IMR-90 (cell line): ENCODE data around the gene BTF3L4. TPM values are rescaled to one million over a fixed set of nuclear protein-coding genes. Genes with fewer than 3 reads are reported as not detected.

ENCODE experiments used
- ATAC-seq: fragments of 200-7000 bp; cut with Tn5 transposase; 2 replicates; pipeline ENCODE4 v1.9.1; 2020; ENCODE audit warnings: low read depth, mild to moderate bottlenecking, moderate library complexity
- BruUV-seq: library from RNA; stranded (reverse); fragments of 400-500 nt; replicated peaks from 2 replicates; lab custom pipeline; 2021; lab: Mats Ljungman, UMichigan
- CTCF ChIA-PET: fragments of 300-600 bp; formaldehyde crosslinking; extraction: SDS; loops from one replicate; lab custom pipeline; 2021; ENCODE audit warnings: antibody characterized with exemption; lab: Yijun Ruan, JAX
- POLR2A ChIA-PET: fragments of 300-600 bp; sonication (Branson Sonifier 250); formaldehyde crosslinking; loops from one replicate; lab custom pipeline; 2022; ENCODE audit warnings: antibody characterized with exemption; ENCODE audit not compliant: unreplicated experiment; lab: Charles Lee
- DNase-seq: peaks from one replicate; pipeline ENCODE4 v3.0.0; 2013
- H2AFZ ChIP-seq: replicated peaks from 2 replicates; pipeline ENCODE3; 2013; ENCODE audit warnings: low read length, mild to moderate bottlenecking; ENCODE audit not compliant: poor library complexity
- H2AK5ac ChIP-seq: 2 replicates; pipeline ENCODE4 v1.6.1; 2013; ENCODE audit warnings: low read depth, low read length, inconsistent platforms
- H2AK9ac ChIP-seq: replicated peaks from 2 replicates; pipeline ENCODE3; 2013; ENCODE audit warnings: mild to moderate bottlenecking, low read depth, low read length, moderate library complexity; ENCODE audit not compliant: poor library complexity
- H2BK120ac ChIP-seq: 2 replicates; pipeline ENCODE4 v1.6.1; 2013; ENCODE audit warnings: low read depth, low read length, inconsistent platforms
- H2BK15ac ChIP-seq: 3 replicates; pipeline ENCODE4 v1.6.1; 2013; ENCODE audit warnings: low read depth, low read length, inconsistent platforms
- H2BK20ac ChIP-seq: 2 replicates; pipeline ENCODE4 v1.6.1; 2013; ENCODE audit warnings: low read depth, mild to moderate bottlenecking, inconsistent platforms, low read length, moderate library complexity
- H2BK5ac ChIP-seq: 2 replicates; pipeline ENCODE4 v1.6.1; 2013; ENCODE audit warnings: mild to moderate bottlenecking, low read depth, low read length, inconsistent platforms; ENCODE audit not compliant: poor library complexity, severe bottlenecking
- H3K14ac ChIP-seq: replicated peaks from 2 replicates; pipeline ENCODE4 v1.6.1; 2013; ENCODE audit warnings: low read depth, low read length, inconsistent platforms
- H3K18ac ChIP-seq: 2 replicates; pipeline ENCODE4 v1.6.1; 2013; ENCODE audit warnings: low read depth, low read length, control low read depth
- H3K23ac ChIP-seq: 2 replicates; pipeline ENCODE4 v1.6.1; 2013; ENCODE audit warnings: low read depth, low read length, inconsistent platforms
- H3K27ac ChIP-seq: 2 replicates; pipeline ENCODE4 v1.5.1; 2013; ENCODE audit warnings: mild to moderate bottlenecking, control low read depth, low read length; ENCODE audit not compliant: insufficient read depth
- H3K27me3 ChIP-seq: 2 replicates; pipeline ENCODE4 v1.6.1; 2013; ENCODE audit warnings: low read length; ENCODE audit not compliant: control insufficient read depth, insufficient read depth
- H3K36me3 ChIP-seq: 2 replicates; pipeline ENCODE4 v1.6.1; 2013; ENCODE audit warnings: low read length, mixed read lengths; ENCODE audit not compliant: control insufficient read depth, insufficient read depth
- H3K4ac ChIP-seq: 2 replicates; pipeline ENCODE4 v1.6.1; 2013; ENCODE audit warnings: low read depth, low read length, inconsistent platforms
- H3K4me1 ChIP-seq: 2 replicates; pipeline ENCODE4 v1.6.1; 2013; ENCODE audit warnings: low read length, mixed read lengths; ENCODE audit not compliant: control insufficient read depth, insufficient read depth
- H3K4me2 ChIP-seq: 2 replicates; pipeline ENCODE4 v1.6.1; 2013; ENCODE audit warnings: low read depth, mild to moderate bottlenecking, control low read depth, low read length, moderate library complexity
- H3K4me3 ChIP-seq: 2 replicates; pipeline ENCODE4 v1.5.1; 2013; ENCODE audit warnings: low read depth, mild to moderate bottlenecking, control low read depth, low read length, moderate library complexity; ENCODE audit not compliant: insufficient read depth
- H3K56ac ChIP-seq: 2 replicates; pipeline ENCODE4 v1.6.1; 2013; ENCODE audit warnings: low read length, inconsistent platforms; ENCODE audit not compliant: insufficient read depth; ENCODE audit errors: extremely low read depth
- H3K79me1 ChIP-seq, 2 experiments: 2 replicates each; pipeline ENCODE4 v1.6.1; 2013; ENCODE audit warnings: low read length in 2 of 2, inconsistent platforms in 1 of 2, low read depth in 1 of 2
- H3K9ac ChIP-seq: 2 replicates; pipeline ENCODE4 v1.6.1; 2013; ENCODE audit warnings: low read depth, low read length, control low read depth
- H3K9me1 ChIP-seq: 2 replicates; pipeline ENCODE4 v1.6.1; 2013; ENCODE audit warnings: low read length, inconsistent platforms; ENCODE audit not compliant: insufficient read depth
- H3K9me3 ChIP-seq: 2 replicates; pipeline ENCODE4 v1.6.1; 2013; ENCODE audit warnings: low read length; ENCODE audit not compliant: control insufficient read depth, insufficient read depth
- H4K20me1 ChIP-seq: 2 replicates; pipeline ENCODE4 v1.6.1; 2013; ENCODE audit warnings: low read length, inconsistent platforms; ENCODE audit not compliant: insufficient read depth
- H4K5ac ChIP-seq: 2 replicates; pipeline ENCODE4 v1.6.1; 2013; ENCODE audit warnings: mild to moderate bottlenecking, low read depth, low read length, control low read depth
- H4K8ac ChIP-seq, 2 experiments: 2 replicates each; pipeline ENCODE4 v1.6.1; 2013; ENCODE audit warnings: low read depth in 2 of 2, low read length in 2 of 2, control low read depth in 1 of 2, inconsistent platforms in 1 of 2
- H4K91ac ChIP-seq: 2 replicates; pipeline ENCODE4 v1.6.1; 2013; ENCODE audit warnings: low read depth, low read length, inconsistent platforms; ENCODE audit not compliant: insufficient read depth
- CEBPB ChIP-seq: IDR thresholded peaks from 2 replicates; pipeline ENCODE4 v1.6.1; 2012; ENCODE audit warnings: low read depth, low read length, improper control_type of control experiment
- CHD1 ChIP-seq: IDR thresholded peaks from 2 replicates; pipeline ENCODE4 v1.6.1; 2012; ENCODE audit warnings: low read depth, low read length, improper control_type of control experiment
- FOS ChIP-seq: fragments of 150-350 bp; IDR thresholded peaks from 2 replicates; pipeline ENCODE4 v1.6.1; 2016; ENCODE audit warnings: low read depth, low read length
- MAZ ChIP-seq: IDR thresholded peaks from 2 replicates; pipeline ENCODE4 v1.6.1; 2012; ENCODE audit warnings: low read depth, mild to moderate bottlenecking, low read length, improper control_type of control experiment, moderate library complexity, borderline replicate concordance
- WGBS, 2 experiments: methylation state at CpG; one replicate each; pipeline versions ENCODE4 v1.1.5 to v1.1.7; 2013; ENCODE audit warnings: missing lambda C conversion rate in 2 of 2; ENCODE audit not compliant: insufficient read length in 1 of 2; ENCODE audit errors: extremely low coverage in 2 of 2; 5-methylcytosine and 5-hydroxymethylcytosine counted together
- dilution Hi-C: fragments of 300-500 bp; cut with HindIII; formaldehyde crosslinking; loops from one replicate; pipeline ENCODE4 v1.14.3; 2018; ENCODE audit warnings: low sequenced_read_pairs; ENCODE audit not compliant: unreplicated experiment
- in situ Hi-C: fragments of 300-500 bp; cut with MboI; formaldehyde crosslinking; loops from 3 replicates; pipeline ENCODE4 v1.14.3; 2019; ENCODE audit warnings: low sequenced_read_pairs, inconsistent platforms, mixed read lengths
- intact Hi-C: fragments of 100-400 bp; cut with micrococcal nuclease; formaldehyde crosslinking; loops from 2 replicates; pipeline ENCODE4 v1.10.0; 2022
- polyA plus RNA-seq, 3 experiments: library from polyadenylated mRNA; depleted of rRNA; stranded (reverse); fragments of >200 nt; gene quantifications; 2 replicates each; pipeline ENCODE4 v1.2.3, GENCODE V29; 2012; ENCODE audit warnings: low replicate concordance in 1 of 3
- total RNA-seq: library from RNA; depleted of rRNA; stranded (reverse); fragments of >200 nt; gene quantifications from 2 replicates; pipeline ENCODE4 v1.2.3, GENCODE V29; 2012

Gene BTF3L4
- total and polyA plus RNA-seq, 2 of the 4 experiments (the other 2 are of a cell fraction), result 34.5 to 41.2 TPM

- in situ Hi-C loops (no loop called here), intact Hi-C loops (no loop called here), dilution Hi-C loops (no loop called here)
- H3K36me3 ChIP-seq, result peaks cover 29% of the 10 kb centered on the region
- no peak overlapping the region for H3K4me2 ChIP-seq
- H2BK20ac ChIP-seq, result no peak overlapping the region
- no peak overlapping the region for H3K27ac ChIP-seq
- no peak overlapping the region for H3K23ac ChIP-seq
- H3K14ac ChIP-seq, result no peak overlapping the region
- no peak overlapping the region for H4K91ac ChIP-seq
- no peaks in the 10 kb centered on the region for H3K9me1 ChIP-seq
- DNase-seq (no peak), ATAC-seq (no peak)
- TF ChIP-seq FOS (no peak), CEBPB (0 out of 2 replicates have a peak, but pooled peaks have one; percentile 16), CHD1 (no peak), MAZ (no peak)
- H3K79me1 ChIP-seq, result peaks cover 37 to 55% of the 10 kb centered on the region in 2 experiments
- no peak overlapping the region for H3K4me3 ChIP-seq
- H2AFZ ChIP-seq, result no peak overlapping the region
- H4K8ac ChIP-seq, result no peak overlapping the region
- no peak overlapping the region for H2BK5ac ChIP-seq
- no peak overlapping the region for H2AK9ac ChIP-seq
- H2BK120ac ChIP-seq, result no peak overlapping the region
- no peak overlapping the region for H3K9ac ChIP-seq
- H2AK5ac ChIP-seq, result no peak overlapping the region
- H3K4me1 ChIP-seq, result peaks cover 5% of the 10 kb centered on the region; the same call in 1 of the 2 replicates
- H4K5ac ChIP-seq, result no peak overlapping the region
- H4K20me1 ChIP-seq, result peaks cover 21% of the 10 kb centered on the region; the same call in 1 of the 2 replicates
- no CpG with 5 or more reads among the region's 1 CpG for WGBS, 2 experiments
- no TSS peak for BruUV-seq
- POLR2A ChIA-PET, result no interaction called here
- CTCF ChIA-PET, result no interaction called here
- no peaks in the 10 kb centered on the region for H3K27me3 ChIP-seq
- no peak overlapping the region for H3K18ac ChIP-seq
- no peak overlapping the region for H3K56ac ChIP-seq
- no peak overlapping the region for H3K4ac ChIP-seq
- H2BK15ac ChIP-seq, result no peak overlapping the region
- no peaks in the 10 kb centered on the region for H3K9me3 ChIP-seq
Observed at GRCh38 chr1:52059888-52060287, 3.8 kb downstream of the BTF3L4 start.
